K562 (cell line): ENCODE measurements around the gene CFAP251. TPM values are rescaled to one million over a fixed set of nuclear protein-coding genes. Genes with fewer than 3 reads are reported as not detected.

Experiments
- ATAC-seq: fragments of 200-7000 bp; cut with Tn5 transposase; 3 replicates; pipeline ENCODE4 v1.9.1; 2020; ENCODE audit warnings: moderate library complexity
- BruUV-seq: library from RNA; stranded (reverse); fragments of 400-500 nt; replicated peaks from 2 replicates; lab custom pipeline; 2021; lab: Mats Ljungman, UMichigan
- CTCF ChIA-PET: fragments of 300-600 bp; formaldehyde crosslinking; extraction: SDS; loops from one replicate; lab custom pipeline; 2021; ENCODE audit warnings: low intra/inter-chr PET ratio; lab: Yijun Ruan, JAX
- POLR2A ChIA-PET: fragments of 300-600, 350-650 bp; sonication (Branson Sonifier 250); formaldehyde crosslinking; extraction: SDS; loops from one replicate; lab custom pipeline; 2021; ENCODE audit warnings: antibody characterized with exemption, inconsistent platforms; lab: Yijun Ruan, JAX
- DNase-seq, 4 experiments: peaks; one replicate each; pipeline versions ENCODE4 v3.0.0 to v3.0.0-alpha.2; 2011 to 2018; ENCODE audit warnings: low spot score in 3 of 4, mixed read lengths in 3 of 4; ENCODE audit errors: extremely low read depth in 1 of 4
- FAIRE-seq: peaks from 2 replicates; lab custom pipeline; 2011; peaks lifted over from hg19 to GRCh38; lab: Jason Lieb, UNC
- H2AFZ ChIP-seq: 2 replicates; pipeline ENCODE4 v1.6.0; 2011; ENCODE audit warnings: low read depth, low read length, control low read depth, inconsistent platforms
- H3K27ac ChIP-seq: fragments of 200-600 bp; 3 replicates; pipeline ENCODE4 v1.8.0; 2011; ENCODE audit warnings: low read depth, mild to moderate bottlenecking, control low read depth, inconsistent platforms, low read length, moderate library complexity, mixed read lengths; ENCODE audit errors: extremely low read depth
- H3K27me3 ChIP-seq, 2 experiments: fragments of 300-600 bp in 1 of 2; 2 replicates in 1 of 2; 3 replicates in 1 of 2; pipeline versions ENCODE4 v1.6.0 to v1.8.0; 2011; ENCODE audit warnings: inconsistent platforms in 2 of 2, low read length in 2 of 2, mild to moderate bottlenecking in 1 of 2, mixed read lengths in 1 of 2, moderate library complexity in 1 of 2; ENCODE audit not compliant: control insufficient read depth in 2 of 2, insufficient read depth in 2 of 2
- H3K36me3 ChIP-seq: fragments of 300-600 bp; 3 replicates; pipeline ENCODE4 v1.8.0; 2011; ENCODE audit warnings: mild to moderate bottlenecking, low read length, inconsistent platforms; ENCODE audit not compliant: control insufficient read depth, insufficient read depth
- H3K4me1 ChIP-seq, 2 experiments: fragments of 200-600 bp in 1 of 2; replicated peaks in 1 of 2; 2 replicates in 1 of 2; 3 replicates in 1 of 2; pipeline versions ENCODE4 v1.5.1 to v1.8.0; 2011; ENCODE audit warnings: inconsistent platforms in 2 of 2, low read length in 2 of 2, mild to moderate bottlenecking in 1 of 2, mixed read lengths in 1 of 2, moderate library complexity in 1 of 2; ENCODE audit not compliant: control insufficient read depth in 2 of 2, insufficient read depth in 2 of 2
- H3K4me2 ChIP-seq: 2 replicates; pipeline ENCODE4 v1.6.1; 2011; ENCODE audit warnings: low read length, control low read depth, inconsistent platforms, mixed read lengths; ENCODE audit not compliant: insufficient read depth
- H3K4me3 ChIP-seq: fragments of 200-600 bp; sonication (generic), shearing (Covaris generic); 2 replicates; pipeline ENCODE4 v1.5.1; 2016; ENCODE audit warnings: control low read depth, inconsistent platforms
- H3K79me2 ChIP-seq: fragments of 200-600 bp; 3 replicates; pipeline ENCODE4 v1.8.0; 2011; ENCODE audit warnings: low read length, inconsistent platforms; ENCODE audit not compliant: control insufficient read depth, insufficient read depth
- H3K9ac ChIP-seq, 2 experiments: 2 replicates each; pipeline versions ENCODE4 v1.6.0 to v1.6.1; 2011; ENCODE audit warnings: low read depth in 2 of 2, low read length in 2 of 2, control low read depth in 1 of 2, inconsistent platforms in 1 of 2, mild to moderate bottlenecking in 1 of 2, mixed read lengths in 1 of 2; ENCODE audit not compliant: insufficient read depth in 1 of 2
- H3K9me1 ChIP-seq: one replicate; pipeline ENCODE4 v1.6.0; 2011; ENCODE audit warnings: inconsistent platforms, mild to moderate bottlenecking, low read length, moderate library complexity; ENCODE audit not compliant: control insufficient read depth, insufficient read depth
- H3K9me3 ChIP-seq: replicated peaks from 2 replicates; pipeline ENCODE4 v1.5.1; 2011; ENCODE audit warnings: low read depth, low read length, inconsistent platforms; ENCODE audit not compliant: control insufficient read depth, insufficient read depth
- H4K20me1 ChIP-seq: replicated peaks from 2 replicates; pipeline ENCODE4 v1.6.1; 2011; ENCODE audit warnings: low read length, inconsistent platforms, mixed read lengths; ENCODE audit not compliant: control insufficient read depth, insufficient read depth
- ELF4 ChIP-seq: fragments of 450-650 bp; formaldehyde crosslinking; IDR thresholded peaks from 2 replicates; pipeline ENCODE4 v1.4.0; 2022; ENCODE audit warnings: missing genetic modification characterization
- EWSR1 ChIP-seq: fragments of 450-650 bp; IDR thresholded peaks from 2 replicates; pipeline ENCODE4 v1.6.1; 2018; ENCODE audit warnings: borderline replicate concordance, mild to moderate bottlenecking, low read depth, moderate library complexity; ENCODE audit not compliant: partially characterized antibody
- HCFC1 ChIP-seq: IDR thresholded peaks from 2 replicates; pipeline ENCODE4 v1.6.1; 2012; ENCODE audit warnings: low read depth, low read length, improper control_type of control experiment
- KLF1 ChIP-seq: fragments of 450-650 bp; IDR thresholded peaks from 2 replicates; pipeline ENCODE4 v1.6.1; 2016; ENCODE audit warnings: missing genetic modification characterization, missing compliant biosample characterization
- MBD2 ChIP-seq: sonication (generic); IDR thresholded peaks from 2 replicates; pipeline ENCODE4 v1.6.1; 2016; ENCODE audit warnings: low read depth, borderline replicate concordance
- NCOR1 ChIP-seq: fragments of 450-650 bp; IDR thresholded peaks from 2 replicates; pipeline ENCODE4 v1.6.1; 2016; ENCODE audit warnings: mild to moderate bottlenecking, moderate library complexity
- TARDBP ChIP-seq: fragments of 450-650 bp; IDR thresholded peaks from 2 replicates; pipeline ENCODE4 v1.6.1; 2016
- TSC22D4 ChIP-seq: fragments of 450-650 bp; IDR thresholded peaks from 2 replicates; pipeline ENCODE4 v1.6.1; 2016; ENCODE audit warnings: missing genetic modification characterization, missing biosample characterization, control low read depth
- ZC3H4 ChIP-seq: sonication (generic); formaldehyde crosslinking; IDR thresholded peaks from 2 replicates; pipeline ENCODE4 v1.9.0; 2021; ENCODE audit warnings: missing genetic modification reagents, borderline replicate concordance
- ZNF24 ChIP-seq: fragments of 450-650 bp; IDR thresholded peaks from 2 replicates; pipeline ENCODE4 v1.6.1; 2016
- WGBS: fragments of 100-300 bp; shearing (Covaris generic); methylation state at CpG from one replicate; pipeline ENCODE4 v1.1.6; 2016; ENCODE audit warnings: low coverage, mixed read lengths; ENCODE audit not compliant: insufficient coverage; ENCODE audit errors: missing lambda C conversion rate; 5-methylcytosine and 5-hydroxymethylcytosine counted together
- in situ Hi-C: fragments of 300-500 bp; cut with MboI; formaldehyde crosslinking; loops from 4 replicates; pipeline ENCODE4 v1.15.0; 2018; ENCODE audit warnings: inconsistent platforms, mixed read lengths
- intact Hi-C: fragments of 100-400 bp; cut with micrococcal nuclease; formaldehyde crosslinking; loops from 2 replicates; pipeline ENCODE4 v1.14.2; 2022
- polyA plus RNA-seq, 8 experiments: library from polyadenylated mRNA; depleted of rRNA in 4 of 8; stranded (reverse) in 5 of 8; unstranded in 3 of 8; fragments of >200 nt; fragmentation: Nextera tagmentation in 2 of 8; fragmentation: Illumina TruSeq in 1 of 8; extraction: Ambion mirVana in 2 of 8; extraction: Trizol in 1 of 8; gene quantifications; 2 replicates each; pipeline versions ENCODE4 v1.2.1 to v1.2.3, GENCODE V29; 2011 to 2014; ENCODE audit warnings: inconsistent platforms in 1 of 8, missing spikeins in 1 of 8
- total RNA-seq, 7 experiments: library from RNA; depleted of rRNA in 6 of 7; stranded (reverse); fragments of >200 nt in 6 of 7; fragmentation: Illumina TruSeq in 2 of 7; extraction: Trizol in 2 of 7; gene quantifications; 2 replicates each; pipeline versions ENCODE4 v1.2.1 to v1.2.3, GENCODE V29; 2011 to 2021; ENCODE audit warnings: low replicate concordance in 1 of 7
- TF ChIP-seq, protein P1 (sequence below): fragments of 250-450 bp; sonication (Bioruptor Pico); IDR thresholded peaks from 2 replicates; pipeline ENCODE4 v1.4.0; 2020; ENCODE audit warnings: mild to moderate bottlenecking

CFAP251 gene
- total and polyA plus RNA-seq, 9 of the 15 experiments (the other 6 are each of a cell fraction or from before 2014, with no cell fraction given) = 16.6 to 31.0 (median 19.1) TPM

DNA sequence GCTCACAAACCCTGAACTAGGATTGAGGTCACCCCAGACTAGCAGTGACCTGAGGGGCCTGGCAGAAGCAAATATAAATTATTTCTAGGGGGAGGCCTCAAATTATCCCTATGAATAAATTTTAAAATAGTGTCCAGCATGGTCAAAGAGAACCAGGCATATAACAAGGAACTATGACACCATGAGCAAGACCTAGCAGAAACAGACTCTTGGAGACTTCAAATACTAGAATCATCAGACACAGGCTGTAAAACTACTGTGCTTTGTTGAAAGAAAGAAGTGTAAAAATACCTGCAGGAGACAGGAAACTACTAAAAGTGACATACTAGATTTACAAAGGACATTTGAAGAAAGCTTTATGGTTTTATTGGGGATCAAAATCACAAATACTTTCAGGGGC is 100.1 kb downstream of the CFAP251 start (continued):
- no peak for TF ChIP-seq TSC22D4 (tag)

GRCh38 chr12:122018937-122019336 is 100.5 kb downstream of the CFAP251 start:
- in situ Hi-C loops = no loop called here
- H3K9me1 ChIP-seq = no peaks in the 10 kb centered on the region
- no peak overlapping the region for H3K4me2 ChIP-seq
- H3K36me3 ChIP-seq = no peaks in the 10 kb centered on the region
- POLR2A ChIA-PET = interaction anchor here (0.8 kb wide), 1 partner anchor 8 kb away, joined by 3 read pairs; no protein-coding TSS in a partner anchor
- TF ChIP-seq, protein P1, sequence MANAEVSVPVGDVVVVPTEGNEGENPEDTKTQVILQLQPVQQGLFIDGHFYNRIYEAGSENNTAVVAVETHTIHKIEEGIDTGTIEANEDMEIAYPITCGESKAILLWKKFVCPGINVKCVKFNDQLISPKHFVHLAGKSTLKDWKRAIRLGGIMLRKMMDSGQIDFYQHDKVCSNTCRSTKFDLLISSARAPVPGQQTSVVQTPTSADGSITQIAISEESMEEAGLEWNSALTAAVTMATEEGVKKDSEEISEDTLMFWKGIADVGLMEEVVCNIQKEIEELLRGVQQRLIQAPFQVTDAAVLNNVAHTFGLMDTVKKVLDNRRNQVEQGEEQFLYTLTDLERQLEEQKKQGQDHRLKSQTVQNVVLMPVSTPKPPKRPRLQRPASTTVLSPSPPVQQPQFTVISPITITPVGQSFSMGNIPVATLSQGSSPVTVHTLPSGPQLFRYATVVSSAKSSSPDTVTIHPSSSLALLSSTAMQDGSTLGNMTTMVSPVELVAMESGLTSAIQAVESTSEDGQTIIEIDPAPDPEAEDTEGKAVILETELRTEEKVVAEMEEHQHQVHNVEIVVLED = no peak
- TF ChIP-seq TARDBP (no peak), KLF1 (tag) (no peak), ZC3H4 (CRISPR knock-in tag) (no peak), EWSR1 (no peak), MBD2 (no peak), HCFC1 (no peak), ELF4 (no peak), NCOR1 (no peak), ZNF24 (no peak)
- TF ChIP-seq, all 486 proteins: peak for 0
- CTCF ChIA-PET = no interaction called here
- H3K9me3 ChIP-seq = peaks cover 5% of the 10 kb centered on the region; the same call in 1 of the 2 replicates
- no peaks in the 10 kb centered on the region; the same call in 1 of the 2 replicates for H4K20me1 ChIP-seq
- FAIRE-seq (no peak), ATAC-seq (no peak), DNase-seq (no peak)
- H3K27ac ChIP-seq = no peak overlapping the region
- H3K79me2 ChIP-seq = peaks cover 20% of the 10 kb centered on the region
- H3K9ac ChIP-seq = no peak overlapping the region
- intact Hi-C loops = no loop called here
- H2AFZ ChIP-seq = no peak overlapping the region
- no TSS peak for BruUV-seq
- H3K27me3 ChIP-seq = no peaks in the 10 kb centered on the region; a peak in 1 of 5 replicates
- 78% methylated on average over 4 of the region's 4 CpGs for WGBS
- peaks cover 11 to 28% of the 10 kb centered on the region in 2 experiments; a peak in 4 of 5 replicates for H3K4me1 ChIP-seq
- H3K4me3 ChIP-seq = no peak overlapping the region
